ENCODE measurements around the gene BAIAP2. TPM values are rescaled to one million over a fixed set of nuclear protein-coding genes. Genes with fewer than 3 reads are reported as not detected.
"Not testable (repeated sequence)": the region's sequence is repeated elsewhere in the genome, so short reads cannot be mapped to it uniquely, and the experiment has no call there.

Gene BAIAP2
- total RNA-seq, 1 donor from 2014 or later, result 6.8 TPM

DNA sequence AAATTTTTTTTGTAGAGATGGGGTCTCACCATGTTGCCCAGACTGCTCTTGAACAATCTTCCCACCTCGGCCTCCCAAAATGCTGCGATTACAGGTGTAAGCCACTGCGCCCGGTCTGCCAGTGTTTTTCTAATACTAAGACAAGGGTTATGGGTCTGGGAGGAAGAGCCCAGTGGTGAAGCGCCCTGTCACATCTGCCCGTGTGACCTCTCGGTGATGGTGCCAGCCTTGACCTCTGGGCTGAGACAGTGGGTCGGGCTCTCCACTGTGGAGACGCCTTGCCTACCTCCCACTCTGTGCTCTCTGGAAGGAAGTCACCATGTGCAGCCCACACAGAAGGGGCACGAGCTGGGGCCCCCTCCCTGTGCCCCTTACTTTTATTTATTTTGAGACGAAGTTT lies 5.1 kb upstream of the BAIAP2 start:
- ChIA-PET POLR2A (no interaction called here), CTCF (no interaction called here)
- ATAC-seq (ENCODE audit: low read depth) (no peak), DNase-seq (no peak)
- no peak overlapping the region for H3K4me3 Mint-ChIP-seq
- H3K27me3 Mint-ChIP-seq, result peaks cover 36% of the 10 kb centered on the region
- no peaks in the 10 kb centered on the region for H3K9me3 Mint-ChIP-seq
- intact Hi-C loops (cut with micrococcal nuclease), result no loop called here
- no peaks in the 10 kb centered on the region for H3K36me3 Mint-ChIP-seq (ENCODE audit: low read depth)
- H3K27ac Mint-ChIP-seq, result no peak overlapping the region
- peaks cover 8% of the 10 kb centered on the region for H3K4me1 Mint-ChIP-seq
- TF ChIP-seq, protein P1, sequence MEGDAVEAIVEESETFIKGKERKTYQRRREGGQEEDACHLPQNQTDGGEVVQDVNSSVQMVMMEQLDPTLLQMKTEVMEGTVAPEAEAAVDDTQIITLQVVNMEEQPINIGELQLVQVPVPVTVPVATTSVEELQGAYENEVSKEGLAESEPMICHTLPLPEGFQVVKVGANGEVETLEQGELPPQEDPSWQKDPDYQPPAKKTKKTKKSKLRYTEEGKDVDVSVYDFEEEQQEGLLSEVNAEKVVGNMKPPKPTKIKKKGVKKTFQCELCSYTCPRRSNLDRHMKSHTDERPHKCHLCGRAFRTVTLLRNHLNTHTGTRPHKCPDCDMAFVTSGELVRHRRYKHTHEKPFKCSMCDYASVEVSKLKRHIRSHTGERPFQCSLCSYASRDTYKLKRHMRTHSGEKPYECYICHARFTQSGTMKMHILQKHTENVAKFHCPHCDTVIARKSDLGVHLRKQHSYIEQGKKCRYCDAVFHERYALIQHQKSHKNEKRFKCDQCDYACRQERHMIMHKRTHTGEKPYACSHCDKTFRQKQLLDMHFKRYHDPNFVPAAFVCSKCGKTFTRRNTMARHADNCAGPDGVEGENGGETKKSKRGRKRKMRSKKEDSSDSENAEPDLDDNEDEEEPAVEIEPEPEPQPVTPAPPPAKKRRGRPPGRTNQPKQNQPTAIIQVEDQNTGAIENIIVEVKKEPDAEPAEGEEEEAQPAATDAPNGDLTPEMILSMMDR (IDR thresholded peaks at IDR 0.05), result no peak

DNA sequence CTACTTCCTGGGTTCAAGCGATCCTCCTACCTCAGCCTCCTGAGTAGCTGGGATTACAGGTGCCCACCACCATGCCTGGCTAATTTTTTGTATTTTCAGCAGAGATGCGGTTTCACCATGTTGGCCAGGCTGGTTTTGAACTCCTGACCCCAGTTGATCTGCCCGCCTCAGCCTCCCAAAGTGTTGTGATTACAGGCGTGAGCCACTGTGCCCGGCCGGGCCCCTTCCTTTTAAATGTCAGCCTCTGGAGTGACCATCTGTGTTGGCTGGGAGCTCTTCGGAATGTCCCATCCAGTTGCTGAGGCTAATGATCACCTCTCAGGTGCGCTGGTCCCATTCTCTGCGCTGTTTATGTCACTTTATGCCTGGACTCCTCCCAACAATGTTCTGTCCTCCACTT lies 4.6 kb upstream of the BAIAP2 start:
- CTCF ChIA-PET; H3K36me3 Mint-ChIP-seq (ENCODE audit: low read depth); H3K4me1 Mint-ChIP-seq; DNase-seq; ATAC-seq (ENCODE audit: low read depth); POLR2A ChIA-PET; H3K4me3 Mint-ChIP-seq; H3K9me3 Mint-ChIP-seq; H3K27ac Mint-ChIP-seq; intact Hi-C loops (cut with micrococcal nuclease): not testable (repeated sequence)
- H3K27me3 Mint-ChIP-seq, result peaks cover 33% of the 10 kb centered on the region

DNA sequence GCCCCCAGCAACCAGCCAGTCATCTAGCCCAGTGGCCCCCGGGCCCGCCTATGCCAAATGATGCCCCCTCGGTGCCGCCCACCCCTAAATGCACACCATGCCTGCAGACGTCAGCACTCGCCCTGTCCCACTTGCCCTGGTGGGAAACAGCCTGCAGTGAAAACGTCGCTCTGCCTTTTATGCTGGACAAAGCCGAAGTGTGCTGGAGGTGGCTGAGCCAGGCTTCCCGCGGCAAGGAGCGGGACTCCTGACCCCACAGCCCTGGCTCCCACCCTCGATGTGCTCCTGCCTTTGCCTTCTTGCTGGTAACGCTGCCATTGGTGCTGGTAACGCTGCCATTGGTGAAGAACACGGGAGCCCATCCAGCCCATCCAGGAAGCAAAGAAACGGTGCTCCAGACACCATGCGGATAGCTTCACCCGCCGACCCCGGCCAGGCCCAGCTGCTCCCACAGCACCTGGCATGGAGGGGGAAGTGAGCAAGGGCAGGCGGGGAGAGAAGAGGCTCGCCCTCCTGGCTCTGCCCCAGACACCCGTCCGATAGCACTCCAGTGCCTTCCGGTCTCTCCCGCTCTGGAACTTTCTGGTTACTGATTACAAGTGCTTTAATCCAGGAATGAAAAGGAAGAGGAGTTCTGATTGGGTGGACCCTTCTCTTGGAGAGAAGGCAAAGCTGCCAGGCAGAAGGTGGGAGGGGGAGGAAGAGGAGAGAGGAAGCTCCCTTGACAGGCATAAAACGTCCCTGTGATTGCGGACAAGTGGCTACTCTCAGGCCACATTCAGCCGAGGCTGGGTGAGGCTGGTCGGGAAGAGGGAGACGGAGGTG lies 4.0 kb upstream of the BAIAP2 start:
- peaks cover 35% of the 10 kb centered on the region for H3K27me3 Mint-ChIP-seq
- peaks cover 12% of the 10 kb centered on the region for H3K4me1 Mint-ChIP-seq
- H3K27ac Mint-ChIP-seq, result no peak overlapping the region
- intact Hi-C loops (cut with micrococcal nuclease), result no loop called here
- DNase-seq, result no peak
- ATAC-seq (ENCODE audit: low read depth), result no peak
- TF ChIP-seq, protein P1 (IDR thresholded peaks at IDR 0.05), result no peak
- H3K36me3 Mint-ChIP-seq (ENCODE audit: low read depth), result no peaks in the 10 kb centered on the region
- ChIA-PET CTCF (no interaction called here), POLR2A (no interaction called here)
- no peak overlapping the region for H3K4me3 Mint-ChIP-seq
- no peaks in the 10 kb centered on the region for H3K9me3 Mint-ChIP-seq

DNA sequence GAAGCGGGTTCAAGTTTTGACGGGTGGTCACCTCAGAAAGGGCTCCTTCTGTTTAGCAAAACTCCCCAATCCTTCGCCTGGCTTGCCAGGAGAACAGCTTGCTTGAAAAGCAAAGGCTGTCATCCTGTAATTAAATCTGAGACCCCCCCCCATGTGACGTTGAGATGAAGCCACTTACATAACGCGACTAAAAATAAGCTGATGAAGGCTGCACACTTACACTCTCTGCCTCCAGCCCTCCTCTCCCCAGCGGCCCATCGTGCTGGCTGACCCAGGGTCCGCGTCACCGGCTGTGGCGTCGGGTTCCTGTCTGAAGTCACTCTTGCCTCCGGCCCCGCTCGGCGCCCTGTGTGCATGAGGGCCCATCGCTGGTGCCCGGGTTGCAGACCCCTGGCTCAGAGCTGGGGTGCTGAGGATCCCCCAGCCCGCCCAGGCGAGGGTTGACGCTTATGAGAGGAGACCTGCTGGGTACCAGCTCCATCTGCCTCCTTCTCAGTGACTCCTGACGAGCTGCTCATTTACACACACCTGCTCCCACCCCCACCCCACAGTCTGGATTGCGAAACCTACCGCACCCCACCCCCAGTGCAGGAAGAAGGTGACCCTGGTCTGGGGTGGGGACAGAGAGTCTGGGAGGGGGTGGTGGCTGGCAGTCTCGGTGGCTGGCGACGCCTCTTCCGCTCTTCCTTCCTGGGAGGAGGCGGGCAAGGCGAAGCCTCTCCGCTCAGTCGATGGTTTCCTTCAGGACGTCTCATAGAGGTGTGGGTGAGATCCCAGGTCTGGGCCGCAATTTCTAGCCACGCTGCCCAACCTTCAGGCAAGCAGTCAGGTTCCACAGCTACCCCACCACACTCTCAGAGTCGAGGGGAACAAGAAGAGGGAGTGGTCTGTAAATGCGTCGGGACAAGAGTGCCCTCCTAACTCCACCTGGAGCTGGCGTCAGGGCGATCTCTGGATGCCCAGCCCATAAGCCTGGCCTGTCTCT lies 3.1 kb upstream of the BAIAP2 start:
- no peak overlapping the region for H3K27ac Mint-ChIP-seq
- TF ChIP-seq, protein P1 (IDR thresholded peaks at IDR 0.05), result no peak
- no peak for DNase-seq
- no peaks in the 10 kb centered on the region for H3K36me3 Mint-ChIP-seq (ENCODE audit: low read depth)
- POLR2A ChIA-PET, result interaction anchor here (0.6 kb wide), 1 partner anchor 12 kb away, joined by 7 read pairs; no protein-coding TSS in a partner anchor
- intact Hi-C loops (cut with micrococcal nuclease), result no loop called here
- H3K9me3 Mint-ChIP-seq, result no peaks in the 10 kb centered on the region
- H3K27me3 Mint-ChIP-seq, result peaks cover 36% of the 10 kb centered on the region
- ATAC-seq (ENCODE audit: low read depth), result no peak
- no peak overlapping the region for H3K4me3 Mint-ChIP-seq
- peaks cover 12% of the 10 kb centered on the region for H3K4me1 Mint-ChIP-seq
- CTCF ChIA-PET, result no interaction called here

DNA sequence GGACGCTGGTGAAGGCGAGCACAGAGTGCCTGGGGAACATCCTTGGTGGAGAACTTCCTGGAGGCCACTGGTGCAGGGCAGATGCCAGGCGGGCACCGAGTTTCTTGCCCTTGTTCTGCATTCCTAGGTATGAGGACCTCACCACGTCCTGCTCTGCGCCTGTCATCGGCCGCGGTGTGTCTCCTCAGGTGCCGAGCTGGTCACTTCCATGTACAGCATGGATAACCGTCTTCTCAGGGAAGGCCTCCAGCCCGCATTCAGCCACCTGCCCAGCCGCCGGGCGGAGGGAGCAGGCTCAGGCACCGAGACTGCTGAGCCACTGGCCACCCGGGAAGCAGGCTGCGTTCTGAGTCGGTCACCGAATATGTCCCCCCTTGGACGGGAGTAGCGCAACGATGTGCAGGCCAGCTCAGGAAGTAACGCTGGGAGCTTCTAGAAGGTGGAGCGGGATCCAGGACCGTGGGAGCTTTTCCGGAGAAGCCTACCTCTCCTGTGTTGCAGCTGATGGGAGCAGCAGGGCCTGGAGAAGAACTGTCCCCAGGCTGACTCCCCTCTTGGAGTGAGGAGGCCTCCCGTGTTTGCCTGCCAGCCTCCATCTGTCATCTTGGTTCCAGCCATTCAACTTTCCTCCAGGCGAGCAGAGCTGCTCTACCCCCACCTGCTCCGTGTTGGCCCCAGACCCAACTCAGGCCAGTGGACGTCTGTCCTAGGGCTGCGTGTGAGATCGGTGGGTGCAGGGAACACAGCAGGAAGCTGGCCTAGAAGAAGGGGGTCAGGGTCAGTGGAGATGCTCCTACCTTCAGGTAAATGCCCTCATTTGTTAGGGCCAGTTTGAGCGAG lies 2.1 kb upstream of the BAIAP2 start:
- no peak for DNase-seq
- peaks cover 12% of the 10 kb centered on the region for H3K4me1 Mint-ChIP-seq
- ChIA-PET CTCF (interaction anchor here (1.3 kb wide), 1 partner anchor 9 kb away, joined by 3 read pairs; no protein-coding TSS in a partner anchor), POLR2A (no interaction called here)
- intact Hi-C loops (cut with micrococcal nuclease), result no loop called here
- H3K9me3 Mint-ChIP-seq, result no peaks in the 10 kb centered on the region
- peak overlapping the region; percentile 78 for H3K4me3 Mint-ChIP-seq
- TF ChIP-seq, protein P1 (IDR thresholded peaks at IDR 0.05), result no peak
- no peak for ATAC-seq (ENCODE audit: low read depth)
- H3K27me3 Mint-ChIP-seq, result peaks cover 41% of the 10 kb centered on the region
- no peak overlapping the region for H3K27ac Mint-ChIP-seq
- H3K36me3 Mint-ChIP-seq (ENCODE audit: low read depth), result no peaks in the 10 kb centered on the region

Measured in activated B cell treated with CpG ODN at 0.5 μM for 24 hours (primary cell).